Hepatic stellate cell (primary cell): ENCODE measurements around the gene TBC1D8.

Experiments
- DNase-seq: peaks from one replicate; pipeline ENCODE4 v3.0.0; 2011; ENCODE audit warnings: low spot score

Gene TBC1D8

GRCh38 chr2:101162561-101163330 lies 11.6 kb upstream of the TBC1D8 start:
- DNase-seq = no peak

GRCh38 chr2:101161658-101162057 lies 10.5 kb upstream of the TBC1D8 start:
- no peak for DNase-seq

DNA sequence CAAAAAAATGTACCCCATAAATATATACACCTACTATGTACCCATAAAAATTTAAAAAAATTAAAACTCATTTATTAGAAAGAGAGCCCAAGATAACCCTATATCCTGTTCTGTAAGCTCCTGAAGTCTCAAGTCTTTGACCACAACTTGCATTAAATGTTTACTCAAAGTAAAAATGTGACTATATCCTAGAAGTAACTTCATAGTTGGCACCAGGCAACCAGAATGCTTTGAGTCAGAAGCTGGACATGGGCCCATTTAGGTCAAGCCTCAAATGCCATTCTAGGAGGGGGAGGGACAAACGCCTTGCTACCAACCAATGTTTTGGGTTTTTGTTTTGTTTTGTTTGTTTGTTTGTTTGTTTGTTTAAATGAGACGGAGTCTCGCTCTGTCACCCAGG lies 9.3 kb upstream of the TBC1D8 start:
- peak; percentile 48 for DNase-seq

DNA sequence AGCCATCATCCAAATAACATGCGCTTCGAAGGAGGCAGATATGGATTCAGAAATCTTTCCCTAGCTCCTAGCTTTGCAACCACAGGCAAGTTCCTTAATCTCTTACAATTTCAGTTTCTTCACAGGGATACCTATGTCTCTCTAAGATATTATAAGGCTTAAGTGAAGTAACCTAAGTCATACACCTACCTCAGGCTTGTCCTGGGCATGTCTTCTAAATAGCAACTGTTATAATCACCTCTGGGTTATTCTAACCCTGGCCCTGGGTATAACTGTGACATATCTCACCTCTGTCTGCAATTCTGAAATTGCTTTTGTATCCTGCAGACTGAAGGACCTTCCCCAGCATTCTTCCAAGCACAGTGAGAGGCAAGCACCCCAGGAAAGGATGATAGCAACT lies 8.3 kb upstream of the TBC1D8 start:
- no peak for DNase-seq

DNA sequence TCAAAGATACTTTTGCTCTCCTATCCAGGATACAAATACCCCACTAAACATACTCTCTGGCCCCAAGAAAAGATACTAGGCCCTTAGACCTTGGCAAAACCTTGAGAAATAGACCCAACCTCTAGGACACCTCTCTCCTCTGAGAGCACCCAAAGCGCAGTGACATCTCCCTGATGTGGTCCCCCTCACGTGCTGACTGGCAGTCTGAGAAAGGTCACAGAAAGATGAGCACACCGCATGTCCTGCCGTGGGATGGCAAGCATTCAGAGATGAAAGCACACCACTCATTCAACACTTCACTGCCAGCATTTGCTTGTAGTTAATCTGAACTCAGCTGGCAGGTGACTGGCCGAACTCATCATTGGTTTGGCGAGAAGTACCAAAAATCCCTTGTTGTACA lies 6.1 kb upstream of the TBC1D8 start:
- DNase-seq = no peak

GRCh38 chr2:101153787-101154186 lies 2.6 kb upstream of the TBC1D8 start:
- DNase-seq = no peak

DNA sequence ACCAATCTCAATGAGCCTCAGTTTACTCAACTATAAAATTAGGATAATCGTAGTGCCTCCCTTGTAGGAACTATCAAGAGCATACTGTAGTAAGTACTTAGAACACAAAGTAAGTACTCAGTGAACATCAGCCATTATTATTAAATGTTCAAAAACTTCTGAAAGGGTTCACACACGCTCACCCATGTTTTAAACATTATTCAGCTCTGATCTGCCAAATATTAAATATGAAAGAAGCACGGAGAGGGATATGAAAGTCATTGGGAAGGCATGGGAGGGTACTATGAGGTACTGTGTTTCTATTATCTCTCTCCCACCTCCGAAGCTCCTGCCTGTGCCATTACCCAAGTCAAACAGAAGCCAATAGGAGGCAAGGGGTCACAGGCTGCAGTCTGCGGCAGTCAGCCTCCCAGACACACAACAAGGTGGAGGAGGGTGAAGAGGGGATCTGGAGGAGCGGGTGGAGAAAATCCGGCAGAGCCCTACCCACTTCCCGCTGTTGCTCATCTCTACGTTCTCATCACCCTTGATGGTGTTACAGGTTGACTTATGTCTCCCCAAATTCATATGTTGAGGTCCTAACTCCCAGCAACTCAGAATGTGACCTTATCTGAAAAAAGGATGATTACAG lies 2.0 kb upstream of the TBC1D8 start:
- DNase-seq = no peak

GRCh38 chr2:101152272-101153076 lies 1.3 kb upstream of the TBC1D8 start:
- peak; percentile 50 for DNase-seq

DNA sequence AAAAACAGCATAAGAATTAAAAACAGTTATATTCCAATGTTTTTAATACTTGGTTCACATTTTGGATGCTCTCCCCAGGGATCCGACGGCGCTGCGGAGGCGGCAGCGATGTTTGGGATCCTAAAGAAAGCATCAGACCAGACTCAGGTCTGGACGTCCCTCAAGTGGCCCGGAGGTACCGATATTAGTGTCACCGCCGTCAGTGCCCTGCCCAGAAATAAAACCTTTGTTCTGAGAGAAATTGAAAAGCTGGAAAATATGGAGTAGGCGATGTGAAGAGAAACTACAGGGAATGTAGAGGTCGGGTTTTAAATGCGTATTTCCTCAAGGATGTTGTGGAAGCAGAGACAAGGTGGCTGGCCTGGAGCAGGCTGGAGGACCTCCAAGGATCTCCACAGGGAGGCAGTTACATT lies 683 bp upstream of the TBC1D8 start:
- no peak for DNase-seq

DNA sequence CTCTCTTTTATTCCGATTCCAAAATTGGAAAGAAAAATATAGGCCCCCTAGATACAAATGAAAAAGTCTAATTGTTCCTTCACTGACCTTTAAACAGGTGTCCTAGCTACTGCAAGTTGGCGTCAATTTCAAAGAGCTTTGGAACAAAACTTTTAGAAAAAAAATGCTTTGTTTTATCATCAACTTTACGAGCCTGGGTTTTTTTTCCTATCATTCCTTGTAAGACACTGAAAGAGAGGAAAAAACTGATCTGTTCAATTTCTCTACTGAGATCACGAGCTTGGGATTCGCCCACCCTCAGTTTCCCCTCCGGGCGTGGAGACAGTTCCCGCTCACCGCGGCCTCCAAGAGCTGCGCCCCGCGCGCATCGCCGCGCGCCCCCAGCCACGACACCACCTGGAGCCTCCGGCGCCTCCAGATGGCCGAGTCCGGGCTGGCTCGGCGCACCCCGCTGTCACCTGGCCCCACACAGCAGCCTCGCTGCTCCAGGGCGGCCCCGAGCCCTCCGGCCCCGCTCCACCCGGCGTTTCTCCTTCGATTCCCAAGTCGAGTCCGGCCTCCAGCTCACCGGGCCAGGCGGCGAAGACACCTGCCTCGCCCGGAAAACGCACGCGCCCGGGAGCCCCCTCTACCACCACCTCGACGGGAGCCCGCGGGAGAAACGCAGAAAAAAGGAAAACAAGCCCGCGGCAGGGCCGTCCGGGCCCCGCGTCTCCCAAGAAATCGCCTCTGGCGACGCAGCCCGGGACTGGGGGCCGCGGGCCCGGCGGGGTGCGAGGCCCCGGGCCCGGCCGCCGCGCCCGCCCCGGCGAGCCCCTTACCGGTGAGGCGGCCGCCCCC lies 656 bp downstream of the TBC1D8 start:
- no peak for DNase-seq

DNA sequence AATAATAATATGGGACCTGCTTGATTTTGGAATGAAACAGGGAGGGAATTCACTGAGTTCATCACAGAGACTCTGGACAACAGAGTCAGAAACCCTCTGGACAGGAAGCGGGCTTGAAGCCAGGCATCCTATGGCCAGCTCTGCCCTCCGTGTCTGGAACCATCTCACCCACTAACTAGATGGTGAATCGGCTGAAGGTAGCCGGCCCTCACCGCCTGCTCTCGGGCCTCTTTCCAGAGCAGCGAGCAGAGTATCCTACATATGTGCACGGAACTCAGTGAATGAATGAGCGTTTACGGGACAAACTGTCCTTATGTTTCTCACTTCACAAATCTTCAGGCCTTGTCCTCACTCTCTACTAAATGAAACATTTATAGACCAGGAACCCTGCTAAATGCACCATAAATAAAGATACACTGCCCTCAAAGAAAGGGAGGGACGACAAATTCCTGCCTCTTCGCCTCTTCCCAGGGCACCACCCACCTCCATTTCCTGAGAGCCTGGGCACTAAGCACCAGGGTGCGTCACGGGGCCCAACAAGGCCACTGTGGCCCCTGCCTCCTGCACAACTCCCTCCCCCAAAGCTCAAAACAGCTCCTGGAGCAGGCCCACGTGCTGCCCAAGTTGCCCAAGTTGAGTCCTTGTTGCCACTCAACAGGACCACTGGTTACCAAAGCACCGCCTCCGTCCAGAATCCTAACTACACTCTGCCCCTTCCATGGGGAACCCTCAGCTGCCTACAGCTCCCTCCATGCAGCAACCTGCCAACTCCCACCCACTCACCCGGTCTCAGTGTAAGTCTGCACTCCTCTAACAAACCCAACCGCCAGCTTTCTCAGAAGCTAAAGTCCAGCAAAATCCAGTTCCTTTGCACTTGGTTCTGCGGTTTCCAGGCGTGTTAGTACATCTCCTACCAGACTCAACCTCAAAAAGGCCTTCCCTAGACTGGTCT lies 1.7 kb downstream of the TBC1D8 start:
- no peak for DNase-seq

- no peak for DNase-seq
Observed at GRCh38 chr2:101148777-101149176, 2.4 kb downstream of the TBC1D8 start.

- DNase-seq = no peak
Observed at GRCh38 chr2:101147971-101148370, 3.2 kb downstream of the TBC1D8 start.

DNA sequence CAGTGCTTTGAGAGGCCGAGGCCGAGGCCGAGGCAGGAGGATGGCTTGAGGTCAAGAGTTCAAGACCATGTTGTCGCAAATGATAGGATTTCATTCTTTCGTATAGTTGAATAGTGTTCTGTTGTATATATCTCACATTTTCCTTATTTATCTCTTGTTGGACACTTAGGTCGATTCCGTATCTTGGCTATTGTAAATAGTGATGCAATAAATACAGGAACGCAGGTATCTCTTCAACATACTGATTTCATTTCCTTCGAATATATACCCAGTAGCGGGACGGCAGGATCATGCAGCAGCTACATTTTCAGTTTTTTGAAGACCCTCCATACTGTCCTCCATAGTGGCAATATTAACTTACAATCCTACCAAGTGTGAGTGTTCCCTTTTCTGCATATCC lies 4.1 kb downstream of the TBC1D8 start:
- no peak for DNase-seq

- DNase-seq = no peak
Observed at GRCh38 chr2:101146535-101146934, 4.6 kb downstream of the TBC1D8 start.

DNA sequence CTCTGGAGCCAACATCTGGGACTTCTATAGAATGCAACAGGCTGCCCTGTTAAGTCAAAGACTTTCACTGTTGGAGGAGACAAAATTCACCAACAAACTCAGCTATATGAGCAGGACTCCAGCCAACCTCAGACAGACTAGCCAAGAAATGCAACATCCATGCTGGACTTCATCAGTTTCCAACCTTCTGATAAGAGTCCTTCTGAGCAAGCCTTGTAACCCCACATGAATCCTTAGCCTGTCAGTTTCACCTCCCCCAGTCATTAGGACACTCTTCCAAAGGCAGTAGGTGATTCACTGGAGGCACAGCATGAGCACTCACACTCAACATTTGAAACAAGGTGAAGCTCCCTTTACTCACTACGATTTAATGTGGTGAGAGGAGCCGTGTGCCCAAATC lies 5.8 kb downstream of the TBC1D8 start:
- no peak for DNase-seq

GRCh38 chr2:101142163-101142562 lies 9.0 kb downstream of the TBC1D8 start:
- DNase-seq = no peak

DNA sequence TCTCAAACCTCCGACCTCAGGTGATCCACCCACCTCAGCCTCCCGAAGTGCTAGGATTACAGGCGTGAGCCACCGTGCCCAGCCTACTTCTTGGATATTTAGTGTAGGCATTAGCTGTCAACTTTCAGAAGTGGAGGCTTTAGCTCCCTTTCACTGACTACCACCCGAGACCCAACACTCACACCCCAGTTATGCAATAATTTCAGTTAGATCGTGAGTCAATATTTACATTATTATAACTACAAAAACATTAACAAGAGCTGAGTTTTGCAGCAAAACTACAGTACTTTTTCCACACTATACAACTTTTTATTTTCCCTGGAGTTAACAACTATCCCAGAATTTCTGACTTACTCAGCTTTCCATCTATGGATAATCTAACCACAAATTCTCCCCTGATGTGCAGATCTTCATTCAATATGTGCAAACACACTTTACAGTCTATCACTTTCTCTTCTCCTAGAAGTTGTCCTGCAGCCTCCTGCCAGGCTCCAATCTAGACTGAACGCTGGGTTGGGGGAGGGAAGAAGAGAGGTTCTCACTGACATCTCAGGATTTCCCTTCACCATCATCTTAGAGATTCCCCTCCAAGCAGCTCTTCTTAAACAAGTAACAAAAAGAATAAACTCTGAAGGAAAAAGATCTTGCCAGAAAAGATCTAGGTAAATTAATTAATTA lies 10.1 kb downstream of the TBC1D8 start:
- DNase-seq = peak; percentile 44

DNA sequence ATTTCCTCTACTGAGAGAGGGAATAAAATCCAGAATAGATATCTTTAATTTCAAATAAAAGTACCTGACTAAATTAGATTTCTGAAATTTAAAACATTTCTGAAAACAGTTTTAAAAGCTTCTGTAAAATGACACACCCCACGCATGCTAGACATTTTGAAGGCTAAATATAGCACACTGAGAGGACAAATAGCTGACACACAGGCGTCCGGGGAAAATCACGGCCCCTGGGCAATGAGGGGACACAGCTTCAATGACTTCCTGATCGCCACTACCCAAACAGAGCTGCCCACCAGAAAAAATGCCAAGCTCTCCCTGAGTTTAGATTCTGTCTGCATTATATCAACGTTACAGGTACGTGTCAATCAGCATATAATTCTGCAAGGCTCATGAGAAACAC lies 10.9 kb downstream of the TBC1D8 start:
- DNase-seq = no peak

DNA sequence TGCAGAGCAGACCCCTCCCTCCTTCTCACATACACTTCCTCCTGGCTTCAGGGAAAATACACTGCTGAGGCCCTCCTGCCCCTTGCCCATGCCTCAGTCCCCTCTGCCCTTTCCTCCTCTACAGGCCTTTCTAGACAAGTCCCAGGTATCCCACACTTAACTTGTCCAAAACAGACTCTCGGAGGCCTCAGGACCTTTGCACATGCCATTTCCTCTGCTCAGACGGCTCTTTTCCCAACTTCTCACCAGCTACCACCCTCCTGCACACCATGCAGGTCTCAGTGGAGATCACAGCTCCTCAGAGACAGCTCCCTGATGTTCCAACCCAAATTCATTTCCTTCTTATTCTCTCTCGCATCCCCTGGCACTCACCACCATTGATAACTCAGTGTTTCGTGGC lies 11.7 kb downstream of the TBC1D8 start:
- DNase-seq = no peak
